Renal cortical epithelial cell (primary cell): Measurements from ENCODE around the gene GNAI3. TPM values are rescaled to one million over a fixed set of nuclear protein-coding genes. Genes with fewer than 3 reads are reported as not detected.

ENCODE experiments used
- DNase-seq: peaks from one replicate; pipeline ENCODE4 v3.0.0-alpha.2; 2011; ENCODE audit warnings: low read depth
- total RNA-seq: library from RNA; depleted of rRNA; stranded (reverse); fragments of >200 nt; gene quantifications from 2 replicates; pipeline ENCODE4 v1.2.3, GENCODE V29; 2014

GNAI3 gene
- total RNA-seq, 1 donor from 2014 or later: 25.0 TPM

DNA sequence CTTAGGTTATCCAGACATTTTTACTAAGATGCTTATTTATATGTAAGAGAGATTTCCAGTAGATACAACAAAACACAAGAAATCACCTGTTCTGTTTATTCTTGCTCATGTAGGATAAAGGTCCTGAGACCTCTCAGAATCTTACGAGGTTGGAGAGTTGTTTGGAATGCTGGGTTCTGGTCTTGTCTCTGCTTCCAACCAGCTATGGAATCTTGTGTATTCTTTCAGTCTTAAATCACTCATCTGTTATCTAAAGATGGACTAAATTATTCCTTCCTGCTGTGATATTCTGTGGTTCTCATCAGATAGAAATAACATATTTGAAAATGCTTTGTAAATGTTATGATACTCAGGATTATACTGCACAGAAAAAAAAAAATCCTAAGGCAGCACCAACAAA is 49.7 kb downstream of the GNAI3 start:
- DNase-seq: no peak

DNA sequence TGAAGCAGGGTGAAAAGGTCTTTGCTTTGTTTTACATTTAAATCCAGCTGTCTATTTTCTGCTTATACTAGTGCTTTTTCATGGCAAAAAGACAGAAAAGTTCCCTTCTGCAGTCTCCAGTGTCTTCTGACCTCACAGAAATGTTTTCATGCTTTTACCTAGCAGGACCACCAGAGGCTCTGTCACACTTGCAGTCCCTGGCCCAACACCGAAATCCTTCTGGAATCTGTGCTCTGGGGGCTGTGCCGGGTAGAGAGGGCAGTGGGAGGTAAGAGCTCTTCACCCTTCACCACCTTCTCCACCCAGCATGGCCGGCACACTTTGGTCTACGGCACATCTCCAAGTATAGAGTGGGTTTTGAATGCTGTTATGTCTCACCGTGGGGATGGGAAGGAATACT is 50.2 kb downstream of the GNAI3 start:
- no peak for DNase-seq

DNA sequence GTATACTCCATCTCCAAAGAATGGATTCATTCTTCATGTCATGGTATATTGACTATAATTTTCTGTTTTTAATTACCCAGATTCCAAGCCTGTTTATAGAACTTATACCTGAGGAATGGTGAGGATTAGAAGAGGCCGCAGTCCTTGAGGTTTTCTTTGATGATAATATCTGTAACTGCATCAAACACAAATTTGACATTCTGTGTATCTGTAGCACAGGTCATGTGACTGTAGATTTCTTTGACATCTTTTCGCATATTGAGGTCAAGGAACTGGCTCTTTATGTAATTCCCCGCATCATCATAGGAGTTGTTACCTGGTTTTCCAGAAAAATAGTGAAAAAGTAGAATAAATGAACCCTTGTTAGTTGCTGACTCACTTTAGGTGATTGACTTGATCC is 54.8 kb downstream of the GNAI3 start:
- no peak for DNase-seq

DNA sequence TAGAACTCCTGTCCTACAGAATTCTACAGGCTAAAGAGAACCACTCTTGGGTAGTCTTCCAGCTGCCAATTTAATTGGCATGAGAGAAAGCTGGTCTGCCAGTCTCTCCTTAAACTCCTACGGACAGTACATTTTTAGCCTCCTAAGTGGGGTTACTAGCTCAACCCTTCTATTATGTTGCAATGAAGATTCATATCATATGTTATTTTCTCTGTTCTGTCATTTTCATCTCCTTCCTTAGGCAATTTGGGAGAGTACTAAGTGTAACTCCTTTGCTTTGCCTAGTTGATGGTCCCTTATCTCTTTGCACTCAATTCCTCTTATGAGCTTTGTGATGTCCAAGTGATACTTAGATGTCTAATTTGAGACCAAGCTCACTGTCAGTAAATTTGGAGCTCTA is 57.0 kb downstream of the GNAI3 start:
- no peak for DNase-seq

DNA sequence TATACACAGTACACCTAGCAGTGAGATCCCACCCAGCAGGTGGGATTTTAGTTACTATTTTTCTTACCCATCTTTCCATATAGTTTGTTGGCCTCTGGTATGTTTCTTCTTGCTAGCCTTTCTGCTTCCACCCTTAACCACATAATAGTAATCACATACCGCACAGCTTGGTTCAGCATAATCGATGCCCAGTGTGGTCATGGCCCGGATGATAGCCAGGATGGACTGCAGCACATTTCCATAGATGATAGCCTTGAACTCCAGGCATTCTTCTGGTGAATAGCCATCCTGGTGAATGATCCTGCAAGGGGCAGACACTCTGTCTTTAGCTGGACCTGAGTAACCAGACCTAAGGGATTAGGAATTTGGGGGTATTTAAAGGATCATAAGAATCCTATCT is 61.5 kb downstream of the GNAI3 start:
- no peak for DNase-seq

DNA sequence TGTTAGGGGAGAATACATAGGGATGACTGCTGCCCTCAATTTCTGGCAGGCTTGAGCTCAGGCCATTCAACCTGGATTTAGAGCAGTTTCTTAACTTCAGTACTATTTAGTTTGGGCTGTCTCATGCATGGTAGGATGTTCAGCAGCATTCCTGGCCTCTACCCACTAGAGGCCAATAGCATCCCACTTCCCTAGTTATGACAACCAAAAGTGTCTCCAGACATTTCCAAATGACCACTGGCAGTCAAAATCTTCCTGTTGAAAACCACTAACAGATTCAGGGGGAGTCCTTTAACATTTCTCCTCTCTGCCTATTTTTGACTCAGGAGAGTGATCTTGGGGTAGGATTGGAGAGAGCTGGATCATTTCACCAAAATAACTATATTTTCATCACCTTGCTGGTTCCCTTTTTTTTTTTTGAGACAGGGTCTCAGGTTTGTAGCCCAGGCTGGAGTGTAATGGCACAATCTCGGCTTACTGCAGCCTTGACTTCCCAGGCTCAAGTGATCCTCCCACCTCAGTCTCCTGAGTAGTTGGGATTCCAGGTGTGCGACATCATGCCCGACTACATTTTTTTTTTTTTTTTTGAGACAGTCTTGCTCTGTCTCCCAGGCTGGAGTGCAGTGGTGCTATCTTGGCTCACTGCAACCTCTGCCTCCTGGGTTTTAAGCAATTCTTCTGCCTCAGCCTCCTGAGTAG is 62.3 kb downstream of the GNAI3 start:
- peak; percentile 66 for DNase-seq

DNA sequence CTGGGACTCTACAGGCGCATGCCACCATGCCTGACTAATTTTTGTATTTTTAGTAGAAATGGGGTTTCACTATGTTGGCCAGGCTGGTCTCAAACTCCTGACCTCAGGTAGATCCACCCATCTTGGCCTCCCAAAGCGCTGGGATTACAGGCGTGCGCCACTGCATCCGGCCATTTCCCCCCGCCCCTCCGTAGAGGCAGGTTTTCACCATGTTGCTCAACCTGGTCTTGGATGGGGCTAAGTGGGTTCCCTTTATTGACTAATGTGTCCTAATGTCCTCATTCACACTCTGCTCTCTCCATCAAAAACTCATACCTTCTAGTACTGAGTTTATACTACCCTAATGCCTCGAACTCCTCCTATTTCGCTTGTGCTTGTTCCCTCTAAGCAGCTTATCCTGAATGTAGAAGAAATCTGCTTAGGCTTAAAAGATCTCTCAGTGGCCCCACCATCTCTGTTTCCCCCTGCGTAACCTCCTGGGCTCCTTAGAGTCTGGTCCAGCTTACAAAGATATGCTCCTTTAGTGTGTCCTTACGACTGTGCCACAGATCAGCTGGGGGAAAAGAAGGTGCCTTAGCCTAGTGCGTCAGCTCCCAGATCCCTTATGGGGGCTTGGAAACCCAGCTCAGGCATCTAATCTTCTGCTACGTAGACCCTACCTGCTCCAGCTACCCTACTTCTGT is 63.0 kb downstream of the GNAI3 start:
- DNase-seq: no peak

DNA sequence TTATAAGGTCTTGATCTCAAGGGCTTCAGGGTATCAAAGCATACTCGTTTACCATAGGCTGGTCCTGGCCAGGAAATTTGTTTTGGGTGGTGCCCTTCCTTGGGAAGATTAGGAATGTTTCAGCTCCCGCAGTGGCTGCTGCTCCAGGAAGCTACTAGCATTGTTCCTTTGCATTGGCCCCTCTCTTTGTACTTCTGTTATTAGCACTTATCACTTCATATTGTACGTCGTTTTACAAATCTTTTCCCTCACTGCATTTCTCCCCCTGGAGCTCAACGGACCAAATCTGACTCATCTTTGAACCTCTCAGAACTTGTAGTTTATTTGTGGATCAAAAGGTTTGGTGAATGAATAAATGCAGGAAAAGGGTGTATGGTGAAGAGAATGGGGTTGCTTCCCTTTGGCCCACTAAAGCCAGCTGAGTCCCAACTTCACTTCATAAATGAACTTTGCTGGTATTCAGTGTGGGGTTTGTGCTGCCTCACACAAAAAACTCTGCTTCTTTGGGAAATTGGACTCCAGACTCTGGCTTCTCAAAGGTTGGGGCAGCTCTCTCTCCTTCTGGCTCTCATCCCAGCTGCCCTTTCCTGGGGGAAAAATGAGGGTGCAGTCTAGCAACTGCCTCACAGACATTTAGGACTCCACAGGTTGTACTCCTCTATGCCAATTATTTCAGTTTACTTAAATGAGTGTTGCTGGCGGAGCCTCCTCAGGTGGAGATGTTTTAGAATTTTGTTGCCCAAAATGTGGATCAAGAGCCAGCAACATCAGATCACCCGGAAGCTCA is 65.1 kb downstream of the GNAI3 start:
- no peak for DNase-seq

DNA sequence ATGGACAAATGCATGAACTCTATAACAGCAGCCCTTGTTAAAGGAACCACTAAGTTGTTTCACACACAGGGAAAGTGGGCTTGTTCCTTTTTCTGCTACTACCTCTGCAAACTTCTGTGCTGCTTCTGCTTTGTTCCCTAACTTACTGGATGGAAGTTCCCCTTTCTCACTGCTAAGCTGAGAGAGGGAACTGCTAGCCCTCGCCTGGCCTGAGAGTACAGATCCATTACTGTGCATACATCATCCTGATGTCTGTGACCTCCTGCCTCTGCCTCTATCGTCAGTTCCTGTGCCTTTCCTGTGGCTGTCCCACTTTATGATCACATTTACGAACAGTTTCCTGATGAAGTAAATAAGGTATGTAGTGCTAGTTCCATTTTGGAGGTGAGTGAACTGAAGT is 67.5 kb downstream of the GNAI3 start:
- no peak for DNase-seq

DNA sequence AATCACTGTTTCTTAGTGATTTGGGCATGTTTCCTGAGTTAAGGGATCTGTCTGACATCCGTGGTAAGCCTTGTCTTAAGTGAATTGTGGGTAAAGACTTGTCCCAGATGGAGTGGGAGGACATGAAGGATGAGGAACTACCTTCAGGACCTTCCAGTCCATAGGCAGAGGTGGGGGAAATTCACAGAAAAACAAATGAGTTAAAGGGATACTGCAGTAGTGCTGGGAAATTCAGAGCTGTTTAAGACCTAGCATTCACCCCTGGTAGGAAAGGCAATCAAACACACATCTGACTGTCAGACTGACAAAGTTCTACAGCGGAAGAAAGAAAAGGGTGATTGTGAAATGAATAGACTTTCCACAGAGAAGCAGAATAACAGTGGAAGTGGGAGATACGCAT is 68.0 kb downstream of the GNAI3 start:
- DNase-seq: no peak

DNA sequence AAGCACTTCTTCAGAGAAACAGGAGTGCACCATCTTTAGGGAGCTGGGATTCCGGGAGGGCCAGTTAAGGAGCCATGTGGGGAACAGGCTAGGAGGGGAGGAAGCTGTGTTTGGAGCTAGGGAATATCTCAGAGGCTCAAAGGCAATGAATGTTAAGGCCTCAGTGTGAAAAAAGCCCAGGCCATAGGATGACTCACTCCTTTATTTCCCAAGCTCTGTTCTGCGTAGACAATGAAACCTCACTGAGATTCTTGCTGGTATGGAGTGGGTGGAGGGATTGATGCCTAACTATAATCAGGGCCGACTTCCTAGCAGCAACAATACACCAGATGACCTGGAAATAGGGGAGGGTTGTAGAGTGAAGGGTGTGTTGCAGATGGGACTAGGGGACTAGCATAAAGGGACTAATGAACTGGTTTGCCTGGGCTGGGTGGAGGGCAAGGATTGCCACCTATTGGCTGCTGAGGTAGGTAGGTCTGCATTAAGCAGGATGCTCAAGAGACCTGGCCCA is 68.9 kb downstream of the GNAI3 start:
- peak; percentile 98 for DNase-seq

DNA sequence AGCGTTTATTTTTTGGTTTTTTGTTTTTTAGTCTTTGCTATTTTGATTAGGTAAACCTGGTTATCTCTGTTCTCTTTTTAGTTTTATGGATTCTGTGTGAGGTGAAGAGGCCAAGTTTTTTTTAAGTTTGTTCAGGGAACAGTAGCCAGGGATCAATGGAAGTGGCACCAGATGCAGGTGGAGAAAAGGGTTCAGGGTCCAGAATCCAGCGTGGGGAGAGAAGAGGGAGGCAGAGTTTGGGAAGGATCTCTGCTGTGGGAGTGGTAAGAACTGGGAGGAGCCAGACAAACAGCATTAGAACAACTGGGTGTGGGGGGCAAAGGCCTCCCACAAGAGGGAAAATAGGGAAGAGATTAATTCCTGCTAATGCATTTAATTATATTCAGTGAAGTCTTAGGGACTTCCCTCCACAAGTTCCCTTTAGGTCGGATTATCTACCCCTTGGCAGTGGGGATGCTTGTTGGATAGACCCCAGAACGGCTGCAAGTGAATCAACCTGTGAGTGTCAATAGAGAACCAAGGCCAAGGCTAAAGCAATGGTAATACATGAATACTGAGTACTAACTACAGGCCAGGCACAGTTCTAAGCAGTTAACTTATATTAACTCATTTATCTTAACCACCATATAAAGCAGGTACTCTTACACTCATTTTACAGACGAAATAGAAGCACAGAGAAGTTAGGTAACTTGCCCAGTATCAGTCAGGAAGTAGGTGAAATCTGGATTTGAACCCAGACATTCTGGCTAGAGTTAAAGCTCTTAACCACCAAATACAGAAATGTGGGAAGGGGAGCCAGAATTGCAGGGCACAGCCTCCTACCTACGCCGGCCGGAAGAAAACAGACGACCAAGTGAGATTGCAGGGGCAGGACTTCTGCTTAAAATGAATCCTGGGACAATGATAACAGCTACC is 70.5 kb downstream of the GNAI3 start:
- DNase-seq: no peak

DNA sequence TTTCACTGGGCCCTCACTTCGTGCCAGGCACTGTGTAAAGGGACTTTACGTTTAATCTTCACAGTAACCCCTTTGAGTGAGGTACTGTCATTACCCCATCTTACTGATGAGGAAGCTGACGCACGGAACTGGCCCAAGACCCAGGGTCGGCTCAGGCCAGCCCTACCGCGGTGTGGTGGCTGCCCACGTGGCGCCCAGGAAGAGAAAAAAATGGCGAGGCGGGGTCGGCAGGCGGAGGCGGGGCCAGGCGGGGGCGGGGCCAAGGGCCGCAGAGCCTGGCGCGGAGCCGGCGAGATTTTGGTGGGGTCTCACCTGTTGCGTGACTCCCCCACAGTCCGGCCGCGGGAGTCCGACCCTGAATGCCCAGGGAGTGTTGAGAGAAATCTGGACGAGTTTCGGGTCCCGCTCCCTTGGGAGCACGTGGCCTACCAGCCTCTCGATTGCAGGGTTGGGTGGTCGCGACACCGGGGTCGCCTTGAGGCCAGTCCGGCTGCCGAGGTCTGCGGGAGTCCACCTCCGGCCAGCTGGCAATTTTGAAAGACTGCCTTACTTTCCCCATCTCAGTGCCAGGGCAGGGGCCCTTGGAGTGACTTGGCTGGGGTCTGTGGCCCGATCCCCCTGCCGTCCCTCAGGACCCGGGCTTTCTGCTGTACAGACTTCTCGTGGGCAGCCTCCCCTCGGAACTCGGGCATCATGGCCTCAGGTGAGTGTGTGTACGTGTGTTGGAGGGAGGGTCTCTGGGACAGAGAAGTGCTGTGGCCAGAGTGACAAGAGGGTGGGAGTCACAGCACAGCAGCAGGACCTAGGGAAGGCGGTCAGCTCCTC is 71.4 kb downstream of the GNAI3 start, which contains the start of the genes AMPD2 and GNAT2:
TSS of gene AMPD2 (plus strand) at position 262 of the 825 bp plus-strand sequence. CDS start 1,339 bp downstream, outside the sequence.
TSS of gene GNAT2 (minus strand) at position 41 of the 825 bp plus-strand sequence. CDS start 6,746 bp downstream, outside the sequence.
- DNase-seq: peak; percentile 78

DNA sequence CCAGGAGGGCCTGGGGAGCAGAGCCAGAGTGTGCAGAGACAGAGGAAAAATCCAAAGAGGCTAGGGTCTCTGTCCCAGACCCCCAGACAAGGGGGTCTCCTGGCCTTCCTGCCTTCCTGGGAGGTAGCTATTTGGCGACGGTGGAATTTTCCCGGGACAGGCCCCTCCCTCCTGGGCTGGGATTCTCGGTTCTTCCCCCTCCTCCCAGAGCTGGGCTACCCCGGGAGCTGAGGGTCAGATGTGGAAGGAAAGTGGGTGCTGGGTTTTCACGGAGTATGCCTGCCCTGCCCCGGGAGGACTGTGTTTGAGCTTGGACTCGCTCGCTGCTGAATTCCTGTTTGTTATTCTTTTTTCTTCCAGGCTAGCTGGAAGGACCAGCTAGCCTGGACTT is 72.0 kb downstream of the GNAI3 start:
- DNase-seq: no peak

DNA sequence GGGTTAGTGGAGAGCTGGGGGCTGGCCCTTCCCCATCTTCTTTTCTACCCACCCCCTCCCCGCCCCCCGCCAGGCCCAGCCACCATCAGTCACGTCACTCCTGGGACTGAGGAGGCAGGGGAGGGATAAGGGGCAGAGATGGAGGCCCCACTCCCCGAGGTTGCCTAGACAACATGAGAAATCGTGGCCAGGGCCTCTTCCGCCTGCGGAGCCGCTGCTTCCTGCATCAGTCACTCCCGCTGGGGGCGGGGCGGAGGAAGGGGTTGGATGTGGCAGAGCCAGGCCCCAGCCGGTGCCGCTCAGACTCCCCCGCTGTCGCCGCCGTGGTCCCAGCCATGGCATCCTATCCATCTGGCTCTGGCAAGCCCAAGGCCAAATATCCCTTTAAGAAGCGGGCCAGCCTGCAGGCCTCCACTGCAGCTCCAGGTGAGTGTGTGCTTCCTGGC is 72.4 kb downstream of the GNAI3 start:
- peak; percentile 84 for DNase-seq

DNA sequence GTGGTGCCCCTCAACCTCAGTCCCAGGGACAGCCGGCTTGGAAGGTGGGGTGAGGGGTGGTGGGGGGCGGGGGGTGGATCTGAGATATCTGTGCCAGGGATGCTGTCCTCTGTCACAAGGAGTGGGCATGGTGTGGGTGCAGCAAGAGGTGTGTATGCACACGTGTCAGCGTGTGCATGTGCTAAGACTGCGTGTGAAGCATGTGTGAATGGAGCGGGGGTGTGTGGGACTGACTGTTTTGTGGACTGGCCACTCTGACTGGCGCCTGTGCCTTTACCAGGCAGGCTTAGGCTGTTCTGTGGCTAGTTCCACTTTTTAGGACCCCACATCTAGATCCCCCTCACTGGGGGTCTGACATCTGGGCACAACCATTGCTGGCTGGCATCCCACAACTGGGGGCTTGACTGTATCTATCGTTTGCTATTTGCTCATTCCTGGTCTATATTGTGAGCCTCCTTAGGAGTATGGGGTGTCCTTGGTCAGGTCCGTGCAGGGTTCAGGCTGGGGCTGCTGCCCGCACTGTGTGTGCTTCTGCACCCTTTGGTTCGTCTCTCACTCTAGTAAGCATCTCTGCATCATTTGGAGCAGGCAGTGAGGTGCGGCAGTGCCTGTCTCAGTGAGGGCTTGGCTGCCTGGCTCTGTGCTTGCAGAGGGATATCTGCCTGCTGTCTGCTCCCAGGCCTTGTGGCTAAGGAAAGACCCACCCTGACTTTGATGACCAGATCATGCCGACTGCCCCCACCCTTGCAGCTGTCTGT is 73.1 kb downstream of the GNAI3 start:
- DNase-seq: no peak

DNA sequence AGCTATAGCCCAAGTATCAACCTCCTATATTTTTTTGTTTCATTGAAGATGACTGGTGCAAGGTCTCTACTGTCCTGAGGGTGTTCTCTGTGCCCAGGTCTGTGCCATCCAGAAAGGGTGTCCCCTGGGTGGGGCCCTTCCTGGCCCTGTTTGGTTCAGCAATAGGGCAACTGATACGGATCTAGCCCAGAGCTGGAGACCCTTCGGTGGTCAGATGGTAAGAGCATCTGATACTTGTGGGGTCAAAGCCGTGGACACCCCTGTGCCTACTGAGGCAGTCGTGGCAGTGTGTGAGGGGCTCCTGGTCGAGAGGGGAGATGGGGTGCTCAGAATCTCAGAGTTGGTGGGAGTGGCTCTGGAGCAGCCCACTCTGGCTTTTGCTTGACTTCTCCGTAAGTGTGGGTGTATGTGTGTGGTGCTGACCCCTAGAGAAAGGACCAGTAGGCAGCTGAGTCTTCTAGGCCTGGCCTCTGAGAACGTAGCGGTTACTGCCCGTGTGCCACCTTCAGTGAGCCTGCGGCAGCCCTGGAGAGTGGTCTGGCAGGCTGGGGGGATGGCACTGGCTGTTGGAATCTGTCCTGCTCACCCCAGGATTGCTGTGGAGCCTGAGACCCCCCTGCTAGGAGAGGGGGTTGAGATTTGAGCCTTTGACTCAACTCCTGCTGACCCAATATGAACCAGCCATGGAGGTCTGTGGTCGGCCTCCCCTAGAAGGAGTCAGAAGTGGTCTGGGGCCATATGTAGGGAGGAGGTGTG is 73.9 kb downstream of the GNAI3 start:
- no peak for DNase-seq

DNA sequence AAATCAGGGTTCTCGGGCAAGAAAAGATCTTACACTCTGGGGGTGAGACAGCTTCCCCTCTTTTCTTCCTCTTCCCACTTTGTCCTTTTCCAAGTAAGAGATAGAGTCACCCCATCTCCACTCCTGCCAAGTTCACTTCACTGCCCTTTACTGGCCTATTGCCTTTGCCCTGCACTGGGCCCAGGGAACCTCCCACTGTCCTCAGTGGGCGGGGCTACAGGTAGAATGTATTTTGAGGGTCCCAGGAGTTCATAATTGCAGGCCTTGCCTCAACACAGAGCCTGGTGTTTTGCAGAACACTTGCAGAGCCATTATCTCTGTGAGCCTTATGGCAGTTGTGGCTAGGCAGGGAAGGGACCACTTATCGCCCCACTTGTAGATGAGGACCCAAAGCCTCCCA is 74.5 kb downstream of the GNAI3 start:
- DNase-seq: no peak
